GM19023 (cell line): ENCODE measurements around the gene NFU1.
"Not testable (repeated sequence)": the region's sequence is repeated elsewhere in the genome, so short reads cannot be mapped to it uniquely, and the experiment has no call there.

ENCODE experiments used
- ATAC-seq: cut with Tn5 transposase; IDR thresholded peaks from one replicate; pipeline ENCODE4 v1.9.1; 2021; ENCODE audit warnings: mild to moderate bottlenecking, moderate library complexity; ENCODE audit not compliant: unreplicated experiment

The NFU1 gene

GRCh38 chr2:69389271-69389670, 48.0 kb downstream of the NFU1 start:
- ATAC-seq: no peak

GRCh38 chr2:69387770-69388481, 49.3 kb downstream of the NFU1 start:
- ATAC-seq: no peak

- peak; percentile 92 for ATAC-seq
Measured at GRCh38 chr2:69386789-69387734, 50.2 kb downstream of the NFU1 start, which contains the start of gene GFPT1. TSS of gene GFPT1 (minus strand) at chr2:69387227. CDS start at chr2:69387071, 156 bp downstream.

- ATAC-seq: peak; percentile 0
Measured at GRCh38 chr2:69386360-69386759, 50.9 kb downstream of the NFU1 start.

GRCh38 chr2:69385443-69386151, 51.6 kb downstream of the NFU1 start:
- ATAC-seq: no peak

- ATAC-seq: no peak
Measured at GRCh38 chr2:69384618-69385081, 52.6 kb downstream of the NFU1 start.

GRCh38 chr2:69383176-69383812, 53.9 kb downstream of the NFU1 start:
- no peak for ATAC-seq

GRCh38 chr2:69382547-69382946, 54.7 kb downstream of the NFU1 start:
- ATAC-seq: no peak

GRCh38 chr2:69381337-69381737, 55.9 kb downstream of the NFU1 start:
- ATAC-seq: no peak

- no peak for ATAC-seq
Measured at GRCh38 chr2:69380072-69380917, 56.9 kb downstream of the NFU1 start.

GRCh38 chr2:69376403-69376802, 60.8 kb downstream of the NFU1 start:
- ATAC-seq: no peak

- ATAC-seq: no peak
Measured at GRCh38 chr2:69375494-69376353, 61.5 kb downstream of the NFU1 start.

GRCh38 chr2:69372767-69373166, 64.5 kb downstream of the NFU1 start:
- ATAC-seq: no peak

GRCh38 chr2:69369802-69370201, 67.4 kb downstream of the NFU1 start:
- ATAC-seq: no peak

- ATAC-seq: no peak
Measured at GRCh38 chr2:69368588-69368987, 68.6 kb downstream of the NFU1 start.

GRCh38 chr2:69359371-69359770, 77.9 kb downstream of the NFU1 start:
- no peak for ATAC-seq

- ATAC-seq: no peak
Measured at GRCh38 chr2:69358914-69359313, 78.3 kb downstream of the NFU1 start.

- no peak for ATAC-seq
Measured at GRCh38 chr2:69356471-69356870, 80.8 kb downstream of the NFU1 start.

- ATAC-seq: not testable (repeated sequence)
Measured at GRCh38 chr2:69354976-69355375, 82.3 kb downstream of the NFU1 start.
